HG02571 (cell line): ENCODE data around the gene USP34.

Source experiments
- ATAC-seq: cut with Tn5 transposase; IDR thresholded peaks from one replicate; pipeline ENCODE4 v1.9.1; 2021; ENCODE audit warnings: mild to moderate bottlenecking, moderate library complexity; ENCODE audit not compliant: unreplicated experiment

USP34 gene

GRCh38 chr2:61376211-61376610 is 94.7 kb downstream of the USP34 start:
- ATAC-seq: no peak

DNA sequence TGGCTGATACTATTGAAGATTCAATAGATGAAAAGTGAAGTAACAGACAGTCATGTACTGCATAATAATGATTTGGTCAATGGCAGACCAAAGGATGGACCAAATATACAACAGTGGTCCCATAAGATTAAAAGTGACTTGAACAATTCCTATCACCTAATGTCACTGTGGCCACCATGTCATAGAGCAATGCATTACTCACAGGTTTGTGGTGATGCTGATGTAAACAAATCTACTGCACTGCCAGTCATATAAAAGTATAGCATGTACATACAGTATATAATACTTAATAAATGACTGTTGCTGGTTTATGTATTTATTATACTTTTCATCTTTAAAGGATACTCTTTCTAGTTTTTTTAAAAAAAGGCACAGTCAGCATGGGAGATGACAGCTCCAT is 99.9 kb downstream of the USP34 start:
- ATAC-seq: no peak

DNA sequence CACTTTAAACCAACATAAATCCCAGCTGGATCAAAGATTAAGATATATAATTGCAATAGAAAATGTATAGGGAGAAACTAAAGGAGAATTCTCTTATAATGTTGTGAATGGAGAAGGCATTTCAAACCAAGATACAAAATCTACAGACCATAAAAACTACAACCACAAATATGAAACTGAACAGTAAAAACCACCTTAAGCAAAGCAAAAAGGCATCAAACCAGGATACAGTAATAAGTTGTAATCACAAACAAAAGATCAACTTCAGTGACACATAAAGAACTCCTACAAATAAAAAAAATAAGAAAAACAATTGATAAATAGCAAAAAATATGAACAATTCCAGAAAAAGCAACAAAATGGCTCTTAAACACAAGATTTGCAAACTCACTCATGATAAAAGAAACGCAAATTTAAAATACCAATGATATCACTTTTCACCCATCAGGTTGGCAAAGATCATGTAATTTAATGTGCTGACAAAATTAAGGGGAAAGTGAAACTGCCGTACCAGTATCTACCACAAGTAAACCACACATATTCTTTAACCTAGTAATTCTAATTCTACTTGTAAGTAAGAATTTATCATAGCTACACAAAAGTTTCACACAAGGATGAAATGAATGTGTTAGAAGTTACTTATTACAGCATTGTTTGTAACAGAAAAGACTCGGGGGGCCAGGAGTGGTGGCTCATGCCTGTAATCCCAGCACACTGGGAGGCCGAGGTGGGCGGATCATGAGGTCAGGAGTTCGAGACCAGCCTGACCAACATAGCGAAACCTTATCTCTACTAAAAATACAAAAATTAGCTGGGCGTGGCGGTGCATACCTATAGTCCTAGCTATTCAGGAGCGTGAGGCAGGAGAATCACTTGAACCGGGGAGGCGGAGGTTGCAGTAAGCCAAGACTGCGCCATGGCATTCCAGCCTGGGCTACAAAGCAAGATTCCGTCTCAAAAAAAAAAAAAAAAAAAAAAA is 101.9 kb downstream of the USP34 start:
- ATAC-seq: no peak

GRCh38 chr2:61367177-61367576 is 103.7 kb downstream of the USP34 start:
- no peak for ATAC-seq

DNA sequence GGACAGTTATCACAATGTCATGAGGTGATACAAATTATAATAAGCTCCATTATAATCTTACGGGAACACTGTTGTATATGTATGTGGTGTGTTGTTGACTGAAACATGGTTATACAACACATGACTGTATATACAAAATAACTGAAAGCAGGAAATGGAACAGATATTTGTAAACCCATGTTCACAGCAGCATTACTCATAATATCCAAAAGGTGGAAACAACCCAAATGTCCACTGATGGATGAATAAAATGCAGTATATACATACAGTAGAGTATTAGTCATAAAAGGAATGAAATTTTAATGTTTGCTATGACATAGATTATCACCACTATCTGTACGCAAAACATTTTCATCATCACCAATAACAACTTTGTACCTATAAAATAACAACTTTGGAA is 107.3 kb downstream of the USP34 start:
- no peak for ATAC-seq

DNA sequence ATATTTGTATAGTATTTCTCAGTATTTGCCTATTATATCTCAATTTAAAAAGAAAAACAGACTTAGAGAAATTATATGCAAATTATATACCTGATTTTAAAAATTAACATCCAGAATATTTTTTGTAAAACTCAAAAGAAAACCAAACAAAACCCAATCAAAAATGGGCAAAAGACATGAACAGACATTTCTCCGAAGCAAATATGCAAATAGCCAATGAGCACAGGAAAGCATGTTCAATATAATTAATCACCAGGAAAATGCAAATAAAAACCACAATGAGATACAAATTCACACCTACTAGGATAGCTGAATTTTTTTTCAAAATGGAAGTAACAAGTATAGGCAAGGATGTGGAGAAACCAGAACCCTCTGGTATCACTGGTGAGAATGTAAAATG is 108.0 kb downstream of the USP34 start:
- ATAC-seq: no peak

DNA sequence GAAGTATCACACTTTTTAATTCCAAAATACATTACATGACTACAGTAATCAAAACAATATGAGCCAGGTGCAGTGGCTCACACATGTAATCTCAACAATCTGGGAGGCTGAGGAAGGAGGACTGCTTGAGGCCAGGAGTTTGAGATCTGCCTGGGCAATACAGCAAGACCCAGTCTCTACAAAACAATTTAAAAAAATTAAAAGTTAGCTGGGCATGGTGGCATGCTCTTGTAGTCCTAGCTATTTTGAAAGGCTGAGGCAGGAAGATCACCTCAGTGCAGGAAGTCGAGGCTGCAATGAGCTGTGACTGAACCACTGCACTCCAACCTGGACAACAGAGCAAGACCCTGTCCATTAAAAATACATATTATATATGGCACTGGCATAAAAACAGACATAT is 109.8 kb downstream of the USP34 start:
- no peak for ATAC-seq

- no peak for ATAC-seq
Observed at GRCh38 chr2:61359058-61359457, 111.8 kb downstream of the USP34 start.

DNA sequence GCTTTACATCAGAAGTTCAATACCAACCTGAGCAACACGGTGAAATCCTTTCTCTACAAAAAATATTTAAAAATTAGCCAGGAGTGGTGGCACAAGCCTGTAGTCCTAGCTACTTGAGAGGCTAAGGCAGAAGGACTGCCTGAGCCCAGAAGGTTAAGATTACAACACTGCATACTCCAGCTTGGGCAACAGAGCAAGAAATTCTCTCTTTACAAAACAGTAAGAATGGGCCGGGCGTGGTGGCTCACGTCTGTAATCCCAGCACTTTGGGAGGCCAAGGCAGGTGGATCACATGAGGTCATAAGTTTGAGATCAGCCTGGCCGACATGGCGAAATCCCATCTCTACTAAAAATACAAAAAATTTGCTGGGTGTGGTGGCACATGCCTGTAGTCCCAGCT is 113.2 kb downstream of the USP34 start:
- no peak for ATAC-seq

GRCh38 chr2:61356958-61357350 is 113.9 kb downstream of the USP34 start:
- no peak for ATAC-seq

GRCh38 chr2:61356261-61356957 is 114.5 kb downstream of the USP34 start:
- ATAC-seq: no peak

GRCh38 chr2:61354543-61355197 is 116.2 kb downstream of the USP34 start:
- ATAC-seq: no peak

GRCh38 chr2:61353909-61354308 is 117.0 kb downstream of the USP34 start:
- no peak for ATAC-seq

DNA sequence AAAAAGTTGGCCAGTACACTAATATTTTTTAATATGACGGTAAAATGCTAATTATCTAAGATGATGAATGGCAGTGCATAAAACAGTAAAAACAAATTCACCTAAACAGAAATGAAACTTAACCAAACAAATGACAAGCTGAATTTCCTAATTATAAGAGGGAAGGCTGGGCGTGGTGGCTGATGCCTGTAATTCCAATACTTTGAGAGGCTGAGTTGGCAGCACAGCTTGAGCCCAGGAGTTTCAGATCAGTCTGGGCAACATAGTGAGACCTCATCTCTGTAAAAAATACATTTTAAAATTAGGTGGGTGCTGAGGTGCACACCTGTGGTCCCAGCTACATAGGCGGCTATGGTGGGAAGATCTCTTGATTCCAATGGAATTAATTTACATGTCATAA is 120.1 kb downstream of the USP34 start:
- no peak for ATAC-seq

DNA sequence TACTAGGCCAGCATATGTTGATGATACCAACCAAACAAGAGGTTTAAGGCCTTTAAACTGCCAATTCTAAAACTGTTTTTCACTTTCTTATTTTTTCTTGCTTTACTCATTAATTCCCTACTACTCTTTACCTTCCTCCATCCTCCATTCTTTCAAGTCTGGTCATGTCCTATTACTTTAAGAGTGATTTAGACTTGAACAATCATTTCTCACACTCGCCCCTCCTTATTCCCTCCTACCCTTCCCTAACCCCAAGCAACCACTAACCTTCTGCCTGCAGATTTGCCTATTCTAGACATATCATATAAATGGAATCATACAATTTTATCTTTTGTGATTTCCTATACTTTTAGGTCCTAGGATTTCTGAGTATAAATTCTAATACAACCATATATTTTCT is 127.7 kb downstream of the USP34 start:
- no peak for ATAC-seq

DNA sequence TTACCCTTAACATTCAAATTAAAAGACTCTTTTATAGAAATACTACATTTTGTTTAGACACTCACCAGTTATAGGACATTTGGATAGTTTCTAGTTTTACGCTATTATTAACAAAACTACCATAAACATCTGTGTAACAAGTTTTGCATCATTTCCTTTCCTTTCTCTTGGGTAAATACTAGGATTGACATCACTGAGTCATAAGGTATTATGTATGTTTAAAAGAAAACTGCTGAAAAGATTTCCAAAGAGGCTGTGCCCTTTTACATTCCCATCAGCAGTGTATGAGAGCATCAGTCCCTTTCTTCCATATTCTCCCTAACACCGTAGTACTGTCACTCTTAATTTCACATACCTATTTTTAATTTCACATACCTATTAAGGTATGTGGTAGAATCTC is 130.6 kb downstream of the USP34 start:
- no peak for ATAC-seq

DNA sequence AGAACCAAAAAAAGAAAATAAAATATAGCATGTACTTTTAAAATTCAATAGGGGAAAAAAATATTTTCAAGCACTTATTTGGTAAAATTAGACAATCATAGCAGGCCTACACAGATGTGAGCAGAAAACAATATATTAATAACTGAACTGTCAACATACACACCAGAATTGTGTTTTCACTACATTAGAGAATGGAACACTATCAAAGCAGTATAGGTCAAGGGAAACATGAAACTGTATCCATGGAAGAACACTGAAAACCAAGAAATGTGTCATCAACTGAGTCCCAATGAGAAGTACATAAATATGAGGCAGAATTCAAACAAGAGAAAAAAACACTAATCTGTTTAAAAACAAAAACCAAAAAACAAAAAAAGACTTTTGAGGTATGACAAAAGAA is 132.4 kb downstream of the USP34 start:
- no peak for ATAC-seq

GRCh38 chr2:61335187-61335586 is 135.7 kb downstream of the USP34 start:
- no peak for ATAC-seq

DNA sequence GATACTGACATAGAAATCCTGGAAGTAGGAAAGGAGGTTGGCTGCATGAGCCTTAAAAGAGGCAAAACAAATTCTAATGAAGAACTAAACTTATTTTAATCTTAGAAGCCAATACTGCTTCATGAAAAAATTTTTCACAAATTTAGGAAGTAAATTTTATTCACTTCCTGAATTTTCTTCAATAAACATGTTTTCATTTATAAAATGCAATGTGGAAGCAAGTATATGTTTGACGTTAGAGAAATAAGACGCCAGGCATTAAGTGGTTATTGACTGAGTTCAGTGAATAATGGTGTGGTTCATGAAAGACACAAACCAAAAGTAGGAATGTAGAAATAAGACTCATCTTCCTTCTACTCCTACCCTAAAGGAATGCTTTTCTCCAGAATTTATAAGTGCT is 136.4 kb downstream of the USP34 start:
- no peak for ATAC-seq

- no peak for ATAC-seq
Observed at GRCh38 chr2:61328707-61329251, 142.1 kb downstream of the USP34 start.

- no peak for ATAC-seq
Observed at GRCh38 chr2:61327173-61327572, 143.7 kb downstream of the USP34 start.
